ENCODE data around the gene ATP5IF1.

GRCh38 chr1:28205243-28205642 is 30.7 kb upstream of the ATP5IF1 start:
- TF ChIP-seq CTCF (IDR thresholded peaks at IDR 0.05) (no peak), POLR2A (IDR thresholded peaks at IDR 0.05) (no peak)
